Breast epithelium (tissue), 3 donors: Measurements from ENCODE around the gene SFXN2.

Experiments used
- POLR2A ChIP-seq: fragments of 450-650 bp; IDR thresholded peaks from one replicate; pipeline ENCODE4 v1.6.1; 2016; ENCODE audit warnings: antibody characterized with exemption, mild to moderate bottlenecking, moderate library complexity
- POLR2AphosphoS5 ChIP-seq, 3 donors: sonication (generic); formaldehyde crosslinking; IDR thresholded peaks; one replicate each; pipeline ENCODE4 v1.6.1; 2017; ENCODE audit warnings: antibody characterized with exemption in 3 of 3
- TF ChIP-seq, protein P1 (sequence below), 3 donors: fragments of 450-650 bp; IDR thresholded peaks; one replicate each; pipeline ENCODE4 v1.5.1; 2016 to 2017; ENCODE audit warnings: antibody characterized with exemption in 3 of 3, mild to moderate bottlenecking in 3 of 3, moderate library complexity in 3 of 3

DNA sequence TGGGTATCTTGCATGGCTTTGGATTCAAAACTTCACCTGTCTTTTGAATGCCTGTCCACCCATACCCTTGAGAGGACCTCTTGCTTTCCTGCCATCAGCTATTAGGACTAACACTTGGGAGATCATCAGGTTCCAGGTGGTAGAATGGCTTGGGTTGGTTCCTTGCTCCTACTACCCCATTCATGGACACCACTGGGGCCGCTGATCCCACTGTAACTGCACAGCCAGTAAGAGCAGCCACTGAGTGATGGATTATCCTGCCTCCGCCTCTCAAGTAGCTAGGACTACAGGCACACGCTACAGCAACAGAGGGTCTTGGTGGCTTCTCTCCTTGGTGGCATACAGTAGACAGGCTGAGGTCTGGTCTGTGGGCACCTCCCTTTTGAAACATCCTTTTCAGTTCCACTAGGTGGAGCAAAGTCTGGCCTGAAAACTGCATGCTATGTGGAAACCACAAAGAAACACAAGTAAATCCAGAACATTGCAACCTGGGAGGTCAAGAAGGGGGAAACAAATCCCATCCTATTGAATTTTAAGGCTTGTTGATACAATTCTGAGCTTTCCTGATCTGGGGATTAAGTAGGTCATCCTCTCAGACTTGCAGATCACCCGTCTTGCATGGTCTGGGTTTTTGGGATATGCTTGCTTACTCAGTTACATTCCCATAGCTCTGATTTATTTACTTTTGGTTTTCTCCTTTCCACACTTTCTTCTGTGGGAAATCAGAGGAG, 38.7 kb downstream of the SFXN2 start:
- TF ChIP-seq, protein P1, sequence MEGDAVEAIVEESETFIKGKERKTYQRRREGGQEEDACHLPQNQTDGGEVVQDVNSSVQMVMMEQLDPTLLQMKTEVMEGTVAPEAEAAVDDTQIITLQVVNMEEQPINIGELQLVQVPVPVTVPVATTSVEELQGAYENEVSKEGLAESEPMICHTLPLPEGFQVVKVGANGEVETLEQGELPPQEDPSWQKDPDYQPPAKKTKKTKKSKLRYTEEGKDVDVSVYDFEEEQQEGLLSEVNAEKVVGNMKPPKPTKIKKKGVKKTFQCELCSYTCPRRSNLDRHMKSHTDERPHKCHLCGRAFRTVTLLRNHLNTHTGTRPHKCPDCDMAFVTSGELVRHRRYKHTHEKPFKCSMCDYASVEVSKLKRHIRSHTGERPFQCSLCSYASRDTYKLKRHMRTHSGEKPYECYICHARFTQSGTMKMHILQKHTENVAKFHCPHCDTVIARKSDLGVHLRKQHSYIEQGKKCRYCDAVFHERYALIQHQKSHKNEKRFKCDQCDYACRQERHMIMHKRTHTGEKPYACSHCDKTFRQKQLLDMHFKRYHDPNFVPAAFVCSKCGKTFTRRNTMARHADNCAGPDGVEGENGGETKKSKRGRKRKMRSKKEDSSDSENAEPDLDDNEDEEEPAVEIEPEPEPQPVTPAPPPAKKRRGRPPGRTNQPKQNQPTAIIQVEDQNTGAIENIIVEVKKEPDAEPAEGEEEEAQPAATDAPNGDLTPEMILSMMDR (IDR thresholded peaks at IDR 0.05): peak in 2 of 3 donors; percentile 52 to 67
- TF ChIP-seq POLR2AphosphoS5 (IDR thresholded peaks at IDR 0.05): peak in 2 of 3 donors; percentile 26 to 38
- TF ChIP-seq POLR2A: no peak
